B cell (primary cell): ENCODE measurements around the gene RNF227. TPM values are rescaled to one million over a fixed set of nuclear protein-coding genes. Genes with fewer than 3 reads are reported as not detected.

ENCODE experiments used
- ATAC-seq: fragments of 200-7000 bp; cut with Tn5 transposase; one replicate; pipeline ENCODE4 v1.10.0; 2021; ENCODE audit warnings: low read depth, mild to moderate bottlenecking, moderate number of reproducible peaks, moderate library complexity
- CTCF ChIA-PET: fragments of 350-600 bp; sonication (Branson Sonifier 250); formaldehyde crosslinking; loops from one replicate; lab custom pipeline; 2021; ENCODE audit warnings: antibody characterized with exemption, inconsistent platforms; lab: Charles Lee
- POLR2A ChIA-PET: fragments of 350-600 bp; sonication (Branson Sonifier 250); formaldehyde crosslinking; loops from one replicate; lab custom pipeline; 2021; ENCODE audit warnings: antibody characterized with exemption; lab: Charles Lee
- DNase-seq: peaks from one replicate; pipeline ENCODE4 v3.0.0; 2013
- H2AFZ ChIP-seq: 2 replicates; pipeline ENCODE4 v1.6.1; 2012; ENCODE audit warnings: mild to moderate bottlenecking, low read depth, low read length; ENCODE audit not compliant: insufficient read depth, poor library complexity, severe bottlenecking
- H3K27ac ChIP-seq, 2 donors: 1 replicate in 1 of 2; 2 replicates in 1 of 2; pipeline ENCODE4 v1.5.1; 2012 to 2013; ENCODE audit warnings: low read length in 2 of 2, mild to moderate bottlenecking in 2 of 2, moderate library complexity in 1 of 2
- H3K27me3 ChIP-seq, 4 experiments: fragments of 200-600 bp in 1 of 4; sonication (generic) in 1 of 4; replicated peaks in 1 of 4; 1 replicate in 2 of 4; 2 replicates in 2 of 4; pipeline versions ENCODE4 v1.6.1 to v1.7.0; 2013 to 2016; ENCODE audit warnings: low read length in 3 of 4, mild to moderate bottlenecking in 2 of 4, mixed read lengths in 1 of 4, moderate library complexity in 1 of 4; ENCODE audit not compliant: insufficient read depth in 4 of 4, control insufficient read depth in 3 of 4; ENCODE audit errors: control extremely low read depth in 1 of 4
- H3K36me3 ChIP-seq, 2 experiments: replicated peaks in 1 of 2; 1 replicate in 1 of 2; 2 replicates in 1 of 2; pipeline versions ENCODE4 v1.6.1 to v1.7.1; 2013; ENCODE audit warnings: low read length in 1 of 2; ENCODE audit not compliant: insufficient read depth in 2 of 2, control insufficient read depth in 1 of 2; ENCODE audit errors: control extremely low read depth in 1 of 2, extremely low read depth in 1 of 2
- H3K4me1 ChIP-seq, 2 donors: fragments of 200-600 bp in 1 of 2; sonication (generic) in 1 of 2; 1 replicate in 1 of 2; 2 replicates in 1 of 2; pipeline versions ENCODE4 v1.5.1 to v1.6.1; 2013 to 2017; ENCODE audit warnings: low read length in 2 of 2; ENCODE audit not compliant: control insufficient read depth in 2 of 2, insufficient read depth in 2 of 2
- H3K4me2 ChIP-seq: replicated peaks from 2 replicates; pipeline ENCODE3; 2012; ENCODE audit warnings: mild to moderate bottlenecking, low read depth, low read length; ENCODE audit not compliant: poor library complexity, severe bottlenecking
- H3K4me3 ChIP-seq, 5 experiments: fragments of 200-600 bp in 1 of 5; sonication (generic) in 1 of 5; 1 replicate in 3 of 5; 2 replicates in 2 of 5; pipeline versions ENCODE4 v1.5.1 to v1.7.0; 2011 to 2016; ENCODE audit warnings: low read length in 4 of 5, mild to moderate bottlenecking in 4 of 5, low read depth in 2 of 5, control low read depth in 1 of 5, moderate library complexity in 1 of 5; ENCODE audit not compliant: insufficient read depth in 1 of 5; ENCODE audit errors: control extremely low read depth in 1 of 5, extremely low read depth in 1 of 5
- H3K79me2 ChIP-seq: fragments of 200-600 bp; sonication (generic); one replicate; pipeline ENCODE4 v1.6.0; 2016; ENCODE audit warnings: low read length; ENCODE audit not compliant: control insufficient read depth, insufficient read depth
- H3K9ac ChIP-seq: fragments of 200-600 bp; sonication (generic); 2 replicates; pipeline ENCODE4 v1.6.1; 2017; ENCODE audit warnings: mild to moderate bottlenecking, low read length, moderate library complexity
- H3K9me3 ChIP-seq, 3 donors: one replicate each; pipeline versions ENCODE4 v1.6.1 to v1.7.1; 2013; ENCODE audit warnings: low read length in 2 of 3; ENCODE audit not compliant: control insufficient read depth in 2 of 3, insufficient read depth in 1 of 3; ENCODE audit errors: control extremely low read depth in 1 of 3
- H4K20me1 ChIP-seq: 2 replicates; pipeline ENCODE4 v1.6.0; 2012; ENCODE audit warnings: mild to moderate bottlenecking, low read length; ENCODE audit not compliant: insufficient read depth, control insufficient read depth, poor library complexity, severe bottlenecking
- H3K27ac Mint-ChIP-seq: one replicate; pipeline ENCODE4 v1.8.0; 2021; ENCODE audit warnings: mixed read lengths
- H3K27me3 Mint-ChIP-seq: one replicate; pipeline ENCODE4 v1.8.0; 2021; ENCODE audit warnings: mixed read lengths
- H3K4me1 Mint-ChIP-seq: one replicate; pipeline ENCODE4 v1.8.0; 2021; ENCODE audit warnings: mixed read lengths
- H3K4me3 Mint-ChIP-seq: one replicate; pipeline ENCODE4 v1.8.0; 2021; ENCODE audit warnings: mixed read lengths
- H3K9me3 Mint-ChIP-seq: one replicate; pipeline ENCODE4 v1.8.0; 2022; ENCODE audit warnings: mixed read lengths; ENCODE audit not compliant: insufficient read depth
- EZH2 ChIP-seq: IDR thresholded peaks from 2 replicates; pipeline ENCODE4 v1.6.1; 2012; ENCODE audit warnings: borderline replicate concordance, low read depth, mild to moderate bottlenecking, moderate library complexity, low read length; ENCODE audit not compliant: insufficient read depth, poor library complexity, severe bottlenecking
- WGBS: methylation state at CpG from one replicate; pipeline ENCODE4 v1.1.5; 2013; ENCODE audit warnings: missing lambda C conversion rate; ENCODE audit not compliant: insufficient coverage; 5-methylcytosine and 5-hydroxymethylcytosine counted together
- intact Hi-C: fragments of 100-400 bp; cut with micrococcal nuclease; formaldehyde crosslinking; loops from one replicate; pipeline ENCODE4 v1.10.0; 2022
- polyA minus RNA-seq: library from RNA; depleted of rRNA, polyadenylated mRNA; stranded (reverse); fragments of >200 nt; gene quantifications from 2 replicates; pipeline ENCODE4 v1.2.3, GENCODE V29; 2012
- polyA plus RNA-seq: library from polyadenylated mRNA; depleted of rRNA; stranded (reverse); fragments of >200 nt; gene quantifications from 2 replicates; pipeline ENCODE4 v1.2.3, GENCODE V29; 2012
- total RNA-seq, 2 donors: library from RNA; stranded (reverse); fragments of 120-200 nt in 1 of 2; gene quantifications; 1 replicate in 1 of 2; 2 replicates in 1 of 2; pipeline versions ENCODE4 v1.2.3 to v1.2.4, GENCODE V29; 2013 to 2022
- TF ChIP-seq, protein P1 (sequence below): fragments of 200-600 bp; IDR thresholded peaks from one replicate; pipeline ENCODE4 v1.8.0; 2022; ENCODE audit warnings: antibody characterized with exemption, mild to moderate bottlenecking

Gene RNF227
- total RNA-seq (3.8 and 4.3 TPM in 2 replicates), polyA plus RNA-seq (5.8 and 11.8 TPM in 2 replicates), polyA minus RNA-seq (2.6 and 3.6 TPM in 2 replicates)
- total RNA-seq (2013), result 4.7 TPM

DNA sequence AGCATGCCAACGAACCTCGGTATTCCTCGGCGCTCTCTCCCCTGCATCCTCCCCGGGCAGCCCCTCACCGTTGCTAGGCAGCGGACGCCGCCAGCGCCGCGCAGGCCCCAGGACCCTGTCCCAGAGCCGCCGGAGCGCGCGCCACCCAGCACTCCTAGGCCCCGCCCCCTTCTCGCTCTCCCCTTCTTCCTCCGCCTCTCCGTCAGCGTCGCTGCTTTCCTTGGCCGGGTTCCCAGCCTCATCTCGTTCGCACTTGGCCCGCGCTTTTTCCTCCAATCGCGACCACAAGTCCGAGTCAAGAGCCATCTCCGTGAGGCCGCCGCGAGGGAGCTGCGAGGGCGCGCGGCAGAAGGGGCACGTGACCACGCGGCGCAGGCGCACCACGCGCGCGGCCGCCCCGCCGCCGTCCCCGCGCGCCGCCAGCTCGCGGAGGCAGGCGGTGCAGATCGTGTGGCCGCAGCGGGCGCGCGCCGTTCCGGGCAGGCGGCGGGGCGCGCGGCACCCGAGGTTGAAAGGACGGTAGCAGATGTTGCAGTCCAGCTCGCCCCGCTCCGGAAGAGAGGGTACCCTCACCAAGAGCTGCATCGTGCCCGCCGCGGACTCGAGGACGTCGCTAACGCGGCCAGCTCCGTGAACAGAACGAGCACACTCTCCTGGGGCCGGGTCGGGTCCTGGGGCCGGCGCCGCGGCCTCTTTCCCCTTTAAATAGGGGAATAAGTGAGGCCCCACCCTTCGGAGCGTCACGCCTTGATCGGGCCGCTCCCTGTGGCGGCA lies at the start of gene RNF227:
TSS of gene RNF227 (minus strand) at position 679 of the 774 bp plus-strand sequence. CDS start at position 585, 94 bp downstream.
- H3K27ac ChIP-seq, result peak within 1 kb of the TSS; percentile 69 to 75
- H3K36me3 ChIP-seq, result peaks cover 2 to 10% of the 10 kb centered on the region in 2 experiments
- WGBS, result 1% methylated on average over 100 of the region's 100 CpGs
- Mint-ChIP-seq H3K9me3 (no peaks in the 10 kb centered on the region), H3K4me3 (peak within 1 kb of the TSS; percentile 93), H3K4me1 (peaks cover 24% of the 10 kb centered on the region), H3K27ac (peak within 1 kb of the TSS; percentile 93), H3K27me3 (no peaks in the 10 kb centered on the region)
- POLR2A ChIA-PET, result interaction anchor here (1.0 to 2.0 kb wide), 6 partner anchors 16 to 332 kb away, joined by 3 to 21 read pairs (median 4); partner anchors contain the start of genes BORCS6, CNTROB, CTC1 and NAA38
- peak within 1 kb of the TSS; percentile 98 for H2AFZ ChIP-seq
- H3K9ac ChIP-seq, result peak within 1 kb of the TSS; percentile 84
- intact Hi-C loops, result loop anchor here (1.0 to 5.0 kb wide), 3 partner anchors 17 to 58 kb away; partner anchors contain the start of genes CNTROB, CYB5D1, NAA38 and TMEM88
- H3K4me3 ChIP-seq, result peak within 1 kb of the TSS; percentile 9 to 81 (median 76)
- DNase-seq (peak; percentile 93), ATAC-seq (peak; percentile 82)
- H3K4me1 ChIP-seq, result peaks cover 16 to 20% of the 10 kb centered on the region in 2 donors
- H3K27me3 ChIP-seq, result no peaks in the 10 kb centered on the region
- no peaks in the 10 kb centered on the region for H3K9me3 ChIP-seq
- H4K20me1 ChIP-seq, result no peaks in the 10 kb centered on the region
- H3K4me2 ChIP-seq, result peak within 1 kb of the TSS; percentile 94
- CTCF ChIA-PET, result interaction anchor here (0.6 to 16.7 kb wide), 21 partner anchors 16 to 380 kb away, joined by 3 to 284 read pairs (median 4); partner anchors contain the start of genes CNTROB, KCNAB3, SLC25A35 and TRAPPC1
- H3K79me2 ChIP-seq, result no peaks in the 10 kb centered on the region
- no peak for TF ChIP-seq EZH2
- TF ChIP-seq, protein P1, sequence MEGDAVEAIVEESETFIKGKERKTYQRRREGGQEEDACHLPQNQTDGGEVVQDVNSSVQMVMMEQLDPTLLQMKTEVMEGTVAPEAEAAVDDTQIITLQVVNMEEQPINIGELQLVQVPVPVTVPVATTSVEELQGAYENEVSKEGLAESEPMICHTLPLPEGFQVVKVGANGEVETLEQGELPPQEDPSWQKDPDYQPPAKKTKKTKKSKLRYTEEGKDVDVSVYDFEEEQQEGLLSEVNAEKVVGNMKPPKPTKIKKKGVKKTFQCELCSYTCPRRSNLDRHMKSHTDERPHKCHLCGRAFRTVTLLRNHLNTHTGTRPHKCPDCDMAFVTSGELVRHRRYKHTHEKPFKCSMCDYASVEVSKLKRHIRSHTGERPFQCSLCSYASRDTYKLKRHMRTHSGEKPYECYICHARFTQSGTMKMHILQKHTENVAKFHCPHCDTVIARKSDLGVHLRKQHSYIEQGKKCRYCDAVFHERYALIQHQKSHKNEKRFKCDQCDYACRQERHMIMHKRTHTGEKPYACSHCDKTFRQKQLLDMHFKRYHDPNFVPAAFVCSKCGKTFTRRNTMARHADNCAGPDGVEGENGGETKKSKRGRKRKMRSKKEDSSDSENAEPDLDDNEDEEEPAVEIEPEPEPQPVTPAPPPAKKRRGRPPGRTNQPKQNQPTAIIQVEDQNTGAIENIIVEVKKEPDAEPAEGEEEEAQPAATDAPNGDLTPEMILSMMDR, result no peak
